Activated CD4-positive, CD25-positive, alpha-beta regulatory T cell (primary cell): ENCODE measurements around the gene NAV2.
"Not testable (repeated sequence)": the region's sequence is repeated elsewhere in the genome, so short reads cannot be mapped to it uniquely, and the experiment has no call there.

Source experiments
- DNase-seq, 4 experiments: peaks; one replicate each; lab custom pipeline; 2025; lab: John Stamatoyannopoulos, UW

Gene NAV2

GRCh38 chr11:20056109-20056949 lies 343.7 kb downstream of the NAV2 start:
- DNase-seq = no peak

DNA sequence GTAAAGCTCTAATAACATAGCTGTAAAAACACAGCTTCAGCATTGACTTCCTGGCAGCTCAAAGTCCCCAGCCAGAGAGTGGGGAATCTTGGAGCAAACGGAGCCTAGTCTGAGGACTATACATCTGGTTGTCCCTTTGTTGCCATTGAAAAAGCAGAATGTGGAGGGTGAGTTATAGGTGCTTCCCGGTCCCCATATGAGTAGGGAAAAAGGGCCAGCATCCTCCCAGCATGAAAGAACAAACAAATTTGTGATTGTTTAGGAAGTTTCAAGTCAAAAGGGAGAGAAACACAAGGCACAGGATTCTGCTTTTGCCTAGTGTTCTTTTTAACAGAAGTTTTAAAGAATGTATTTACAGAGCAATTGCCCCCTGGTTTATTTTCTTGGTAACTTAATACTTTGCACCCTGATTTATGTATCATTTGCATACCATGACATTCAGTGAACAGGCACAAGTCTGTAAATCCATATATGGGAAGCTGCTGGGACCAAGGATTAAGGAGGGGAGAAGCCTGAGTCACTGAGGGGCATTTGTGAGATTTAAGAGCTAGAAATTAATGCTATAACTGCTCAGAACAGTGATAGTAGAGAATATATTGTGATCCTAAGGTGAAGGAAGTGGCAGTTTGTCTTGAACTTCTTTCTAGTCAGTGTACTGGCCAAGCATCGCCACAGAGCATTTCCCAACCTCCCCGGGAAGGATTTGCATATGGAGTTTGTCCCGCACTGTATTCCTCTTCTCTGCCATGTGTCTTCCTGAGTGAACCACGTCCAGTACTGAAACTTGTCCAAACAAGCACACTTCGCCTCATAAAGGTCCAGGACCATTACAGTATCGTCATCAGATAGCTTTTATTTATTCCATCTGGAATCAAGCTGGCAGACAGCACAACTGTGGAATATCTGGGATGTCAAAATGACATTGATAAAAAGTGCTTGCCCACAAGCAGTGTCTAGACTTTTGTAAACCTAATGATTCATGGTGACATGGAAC lies 344.6 kb downstream of the NAV2 start:
- no peak for DNase-seq

DNA sequence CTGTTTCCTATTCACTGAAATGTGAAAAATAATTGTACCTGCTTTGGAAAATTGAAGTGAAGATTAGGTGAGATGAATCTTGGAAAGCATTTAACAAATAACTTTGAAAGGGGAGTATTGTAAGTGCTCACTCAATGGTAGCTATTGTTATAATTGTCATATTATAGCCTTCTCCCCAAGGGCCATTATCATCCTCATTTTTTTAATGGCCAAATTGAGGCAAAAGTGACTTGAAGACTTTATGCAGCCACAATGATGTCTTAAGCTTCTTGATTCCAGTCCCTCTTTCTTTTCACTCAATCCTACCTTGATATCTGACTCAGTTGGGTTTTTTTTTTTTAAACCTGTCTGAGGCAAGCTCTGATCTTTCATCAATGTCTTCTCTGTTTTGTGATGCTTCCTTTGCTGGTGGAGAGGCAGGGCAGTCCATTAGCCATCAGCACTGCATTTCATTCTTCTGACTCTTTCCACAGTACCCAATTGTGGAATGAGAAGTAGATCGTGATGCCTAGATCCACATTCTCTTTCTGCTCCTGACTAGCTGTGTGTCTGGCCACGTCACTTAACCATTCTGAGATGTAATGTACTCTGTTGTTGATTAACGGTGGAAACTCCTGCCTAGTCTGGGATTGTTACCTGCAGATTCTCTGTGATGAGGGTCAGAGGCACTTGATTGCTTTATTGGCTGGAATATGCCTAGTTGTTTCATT lies 346.3 kb downstream of the NAV2 start:
- DNase-seq = no peak

GRCh38 chr11:20059587-20060021 lies 347.0 kb downstream of the NAV2 start:
- no peak for DNase-seq

- DNase-seq = no peak
Observed at GRCh38 chr11:20060181-20060580, 347.5 kb downstream of the NAV2 start.

DNA sequence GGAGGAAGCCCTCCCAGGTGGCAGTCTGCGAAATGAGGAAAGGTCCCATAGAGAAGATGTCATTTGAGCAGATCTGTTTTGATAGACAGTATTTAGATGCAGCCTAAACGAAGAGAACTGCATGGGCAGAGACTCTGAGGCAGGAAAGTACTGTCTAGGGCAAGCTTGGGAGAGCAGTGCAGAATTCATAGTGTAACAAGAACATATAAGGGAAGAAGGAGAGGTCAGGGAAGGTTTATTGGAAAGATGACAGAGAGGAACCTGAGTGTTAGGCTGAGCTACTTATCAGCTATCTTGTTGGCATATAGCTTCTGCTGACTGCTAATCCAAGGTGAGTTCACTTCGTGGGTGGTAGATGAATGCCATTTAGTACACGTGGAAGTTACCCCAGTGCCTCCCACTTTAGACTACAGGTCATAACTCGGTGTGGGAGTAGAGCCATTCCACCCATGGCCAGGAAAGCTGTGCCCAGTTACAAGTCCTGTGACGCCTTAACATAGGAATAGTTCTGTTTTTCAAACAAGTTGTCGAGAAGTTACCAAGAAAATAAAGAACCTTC lies 348.1 kb downstream of the NAV2 start:
- no peak for DNase-seq

- no peak for DNase-seq
Observed at GRCh38 chr11:20061776-20062175, 349.1 kb downstream of the NAV2 start.

- no peak for DNase-seq
Observed at GRCh38 chr11:20064961-20065405, 352.3 kb downstream of the NAV2 start.

DNA sequence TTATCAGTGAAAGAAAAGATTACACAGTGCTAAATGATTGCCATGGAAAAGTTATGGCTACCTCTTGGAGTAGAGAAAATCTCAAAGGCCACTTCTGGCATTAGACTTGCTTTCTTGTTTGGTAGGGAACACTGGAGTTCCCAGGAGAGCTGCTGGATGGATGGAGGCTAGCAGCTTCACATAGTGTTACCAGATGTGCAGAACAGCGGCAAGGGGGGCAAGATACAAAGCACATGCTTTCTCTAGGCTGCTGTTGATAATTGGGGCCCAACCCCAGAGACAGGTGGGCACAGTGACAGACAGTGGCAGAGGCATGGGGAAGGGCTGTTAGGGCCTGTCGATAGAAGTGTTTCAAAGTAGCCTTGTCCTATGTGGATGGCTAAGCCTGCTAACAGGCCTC lies 352.8 kb downstream of the NAV2 start:
- DNase-seq = no peak

DNA sequence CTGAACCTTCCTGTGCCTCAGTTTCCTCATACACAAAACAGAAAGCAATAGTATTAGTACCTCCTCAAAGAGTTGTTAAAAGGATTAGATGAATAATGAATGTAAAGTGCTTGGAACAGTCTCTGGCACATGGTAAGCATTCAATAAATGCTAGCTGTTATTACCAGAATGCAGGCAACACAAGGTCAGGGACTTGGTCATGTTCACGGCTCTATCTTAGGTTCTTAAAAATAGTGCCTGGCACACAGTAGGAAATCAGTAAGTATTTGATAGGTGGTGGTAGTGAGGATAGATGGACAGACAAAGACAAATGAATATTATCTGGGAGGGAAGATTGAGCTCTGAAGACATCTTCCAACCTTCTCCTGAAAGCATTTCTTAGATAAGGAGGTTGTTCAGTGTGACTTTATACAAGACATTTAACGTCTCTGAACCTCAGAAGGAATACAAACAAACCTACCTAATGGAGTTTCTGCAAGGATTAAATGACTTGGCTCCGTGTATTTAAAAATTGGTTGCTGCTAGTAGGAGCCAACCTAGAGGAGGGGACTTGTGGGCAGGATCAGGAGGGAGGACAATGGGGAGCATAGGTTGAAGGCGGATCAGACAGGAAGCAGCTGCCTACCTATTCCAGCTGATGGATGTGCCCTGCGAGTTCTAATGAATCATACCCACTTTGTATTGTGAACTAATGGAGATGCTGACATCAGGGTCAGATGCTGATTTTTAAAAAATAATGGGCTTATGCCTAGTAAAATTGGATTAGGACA lies 353.6 kb downstream of the NAV2 start:
- no peak for DNase-seq

GRCh38 chr11:20066783-20067156 lies 354.1 kb downstream of the NAV2 start:
- no peak for DNase-seq

GRCh38 chr11:20067665-20068064 lies 355.0 kb downstream of the NAV2 start:
- DNase-seq = no peak

DNA sequence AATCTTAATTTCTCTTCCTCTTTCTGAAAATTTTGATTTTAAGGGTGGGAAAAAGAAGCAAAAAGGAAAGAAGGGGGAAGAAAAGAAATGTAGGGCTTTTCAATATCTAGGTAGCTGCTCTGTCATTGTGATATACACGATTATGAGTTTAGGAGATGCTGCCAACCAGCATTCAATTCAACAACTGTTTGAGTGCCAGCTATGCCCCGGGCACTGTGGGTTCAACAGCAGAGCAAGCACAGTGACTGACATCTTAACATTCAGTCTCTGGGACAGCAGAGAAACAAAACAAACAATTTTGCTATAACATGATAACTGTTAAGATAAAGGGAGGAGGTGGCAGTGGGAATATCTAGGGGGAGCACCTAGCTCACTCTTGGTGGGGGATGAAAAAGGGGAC lies 356.1 kb downstream of the NAV2 start:
- no peak for DNase-seq

GRCh38 chr11:20070459-20070858 lies 357.8 kb downstream of the NAV2 start:
- DNase-seq = no peak

GRCh38 chr11:20075627-20076026 lies 363.0 kb downstream of the NAV2 start:
- no peak for DNase-seq

DNA sequence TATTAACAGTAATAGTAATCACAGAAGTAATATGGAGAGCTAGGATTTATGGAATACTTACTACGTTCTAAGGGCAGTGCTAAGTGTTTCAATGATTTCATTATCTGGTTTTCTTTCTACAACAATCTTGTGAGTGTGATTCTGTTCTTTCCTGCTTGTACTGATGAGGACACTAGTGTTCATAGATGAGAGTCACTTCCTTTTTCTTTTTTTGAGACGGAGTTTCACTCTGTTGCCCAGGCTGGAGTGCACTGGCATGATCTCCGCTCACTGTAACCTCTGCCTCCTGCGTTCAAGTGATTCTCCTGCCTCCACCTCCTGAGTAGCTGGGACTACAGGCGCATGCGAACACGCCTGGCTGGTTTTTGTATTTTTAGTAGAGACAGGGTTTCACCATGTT lies 366.2 kb downstream of the NAV2 start:
- no peak for DNase-seq

GRCh38 chr11:20080032-20080685 lies 367.5 kb downstream of the NAV2 start:
- DNase-seq = no peak

GRCh38 chr11:20081336-20081735 lies 368.7 kb downstream of the NAV2 start:
- no peak for DNase-seq

DNA sequence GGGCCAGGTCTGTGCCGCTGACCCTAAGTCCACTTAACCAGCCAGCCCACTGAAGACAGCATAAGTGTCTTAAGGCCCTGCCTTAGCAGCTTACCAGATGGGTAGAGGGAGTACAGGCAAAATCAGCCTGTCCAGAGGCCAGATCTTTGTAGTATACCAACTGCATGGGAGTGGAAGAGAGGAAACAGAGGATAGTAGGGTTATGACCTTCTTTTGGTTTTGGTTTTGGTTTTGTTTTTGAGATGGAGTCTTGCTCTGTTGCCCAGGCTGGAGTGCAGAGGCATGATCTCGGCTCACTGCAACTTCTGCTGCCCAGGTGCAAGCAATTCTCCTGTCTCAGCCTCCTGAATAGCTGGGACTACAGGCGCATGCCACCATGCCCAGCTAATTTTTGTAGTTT lies 371.2 kb downstream of the NAV2 start:
- DNase-seq = not testable (repeated sequence)
